Measurements from ENCODE around the gene PLA2G4F.

Gene PLA2G4F

GRCh38 chr15:42148808-42149492 is 7.5 kb downstream of the PLA2G4F start:
- TF ChIP-seq CTCF (IDR thresholded peaks at IDR 0.05; ENCODE audit: extremely low read depth, missing control alignments) = no peak
- no peak for DNase-seq (ENCODE audit: low spot score)

GRCh38 chr15:42147431-42147735 is 9.1 kb downstream of the PLA2G4F start:
- no peak for DNase-seq (ENCODE audit: low spot score)
- TF ChIP-seq CTCF (IDR thresholded peaks at IDR 0.05; ENCODE audit: extremely low read depth, missing control alignments) = no peak

- DNase-seq (ENCODE audit: low spot score) = no peak
- no peak for TF ChIP-seq CTCF (IDR thresholded peaks at IDR 0.05; ENCODE audit: extremely low read depth, missing control alignments)
Measured at GRCh38 chr15:42146551-42147430, 9.6 kb downstream of the PLA2G4F start.

GRCh38 chr15:42145546-42146455 is 10.6 kb downstream of the PLA2G4F start:
- no peak for TF ChIP-seq CTCF (IDR thresholded peaks at IDR 0.05; ENCODE audit: extremely low read depth, missing control alignments)
- DNase-seq (ENCODE audit: low spot score) = no peak

GRCh38 chr15:42144841-42145375 is 11.5 kb downstream of the PLA2G4F start:
- TF ChIP-seq CTCF (IDR thresholded peaks at IDR 0.05; ENCODE audit: extremely low read depth, missing control alignments) = no peak

GRCh38 chr15:42143866-42144625 is 12.4 kb downstream of the PLA2G4F start:
- DNase-seq (ENCODE audit: low spot score) = no peak
- no peak for TF ChIP-seq CTCF (IDR thresholded peaks at IDR 0.05; ENCODE audit: extremely low read depth, missing control alignments)

More at GRCh38 chr15:42144841-42145375, 11.5 kb downstream of the PLA2G4F start:
- no peak for DNase-seq (ENCODE audit: low spot score)

All from GM20000 (cell line).